ENCODE measurements around the gene USP10. TPM values are rescaled to one million over a fixed set of nuclear protein-coding genes. Genes with fewer than 3 reads are reported as not detected.
A peak's percentile ranks its signal among the peaks of the same experiment; 100 is the strongest.
"Not testable (repeated sequence)": the region's sequence is repeated elsewhere in the genome, so short reads cannot be mapped to it uniquely, and the experiment has no call there.

USP10 gene
- polyA plus RNA-seq, 1 donor, result 137 TPM

GRCh38 chr16:84672276-84673202, 27.3 kb upstream of the USP10 start:
- no peak for DNase-seq

GRCh38 chr16:84673203-84673535, 26.6 kb upstream of the USP10 start:
- no peak for DNase-seq

GRCh38 chr16:84673561-84673960, 26.2 kb upstream of the USP10 start:
- no peak for DNase-seq

GRCh38 chr16:84675423-84675822, 24.4 kb upstream of the USP10 start:
- DNase-seq, result no peak

- no peak for DNase-seq
Measured at GRCh38 chr16:84675884-84676283, 23.9 kb upstream of the USP10 start.

- DNase-seq, result no peak
Measured at GRCh38 chr16:84677017-84677803, 22.6 kb upstream of the USP10 start.

GRCh38 chr16:84677849-84678248, 22.0 kb upstream of the USP10 start:
- DNase-seq, result no peak

- DNase-seq, result no peak
Measured at GRCh38 chr16:84678541-84678940, 21.3 kb upstream of the USP10 start.

GRCh38 chr16:84680165-84680842, 19.5 kb upstream of the USP10 start:
- no peak for DNase-seq

GRCh38 chr16:84680843-84681629, 18.8 kb upstream of the USP10 start:
- no peak for DNase-seq

- no peak for DNase-seq
Measured at GRCh38 chr16:84683691-84684591, 15.9 kb upstream of the USP10 start.

GRCh38 chr16:84684592-84684965, 15.2 kb upstream of the USP10 start:
- no peak for DNase-seq

GRCh38 chr16:84685210-84685609, 14.6 kb upstream of the USP10 start:
- no peak for DNase-seq

- no peak for DNase-seq
Measured at GRCh38 chr16:84686707-84687298, 13.0 kb upstream of the USP10 start.

- no peak for DNase-seq
Measured at GRCh38 chr16:84687715-84688114, 12.1 kb upstream of the USP10 start.

GRCh38 chr16:84688163-84688562, 11.6 kb upstream of the USP10 start:
- not testable (repeated sequence) for DNase-seq

- DNase-seq, result peak; percentile 54
Measured at GRCh38 chr16:84689111-84689510, 10.7 kb upstream of the USP10 start.

GRCh38 chr16:84690088-84690819, 9.5 kb upstream of the USP10 start:
- no peak for DNase-seq

GRCh38 chr16:84692451-84693214, 7.2 kb upstream of the USP10 start:
- no peak for DNase-seq
